HG03064 (cell line): ENCODE measurements around the gene DLG5.
A peak's percentile ranks its signal among the peaks of the same experiment; 100 is the strongest.

Experiments used
- ATAC-seq: cut with Tn5 transposase; IDR thresholded peaks from one replicate; pipeline ENCODE4 v1.9.1; 2021; ENCODE audit warnings: low read depth; ENCODE audit not compliant: unreplicated experiment

DLG5 gene

GRCh38 chr10:77955136-77955535, 28.6 kb upstream of the DLG5 start:
- no peak for ATAC-seq

- no peak for ATAC-seq
Measured at GRCh38 chr10:77949167-77949566, 22.6 kb upstream of the DLG5 start.

DNA sequence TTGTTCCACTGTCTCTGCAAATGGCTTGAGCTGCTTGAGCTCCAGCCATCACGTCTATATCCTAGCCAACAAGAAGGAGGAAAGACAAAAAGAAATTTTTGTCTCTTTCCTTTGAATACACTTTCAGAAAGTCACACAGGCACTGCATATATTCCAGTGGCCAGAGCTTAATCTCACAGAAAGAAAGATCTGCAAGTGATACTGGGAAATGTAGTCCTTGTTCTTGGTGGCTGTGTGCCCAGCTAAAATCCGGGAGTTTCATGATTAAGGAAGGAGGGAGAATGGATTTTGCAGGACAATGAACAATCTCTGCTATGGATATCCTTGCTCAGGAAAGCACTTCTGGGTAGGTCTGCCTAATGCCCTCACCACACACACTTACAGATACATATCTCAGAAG, 19.5 kb upstream of the DLG5 start:
- no peak for ATAC-seq

DNA sequence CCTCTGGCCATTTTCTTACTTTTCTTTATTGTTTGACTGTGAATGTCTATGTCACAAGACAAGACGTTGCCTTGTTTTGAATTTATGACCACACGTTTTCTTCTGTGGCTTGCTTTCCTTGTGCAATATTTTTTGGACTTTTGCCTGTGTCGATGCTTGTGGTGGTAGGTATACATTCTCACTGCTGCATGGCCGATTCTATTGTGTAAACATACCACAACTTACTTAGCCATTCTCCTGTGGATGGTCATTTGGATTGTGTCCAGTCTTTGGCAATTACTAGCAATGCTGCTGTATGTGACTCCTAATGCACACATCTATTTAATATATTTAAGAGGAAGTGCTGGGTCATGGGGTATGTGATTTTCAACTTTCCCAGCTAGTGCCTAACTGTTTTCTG, 18.0 kb upstream of the DLG5 start:
- ATAC-seq = no peak

- no peak for ATAC-seq
Measured at GRCh38 chr10:77943121-77943901, 16.8 kb upstream of the DLG5 start.

DNA sequence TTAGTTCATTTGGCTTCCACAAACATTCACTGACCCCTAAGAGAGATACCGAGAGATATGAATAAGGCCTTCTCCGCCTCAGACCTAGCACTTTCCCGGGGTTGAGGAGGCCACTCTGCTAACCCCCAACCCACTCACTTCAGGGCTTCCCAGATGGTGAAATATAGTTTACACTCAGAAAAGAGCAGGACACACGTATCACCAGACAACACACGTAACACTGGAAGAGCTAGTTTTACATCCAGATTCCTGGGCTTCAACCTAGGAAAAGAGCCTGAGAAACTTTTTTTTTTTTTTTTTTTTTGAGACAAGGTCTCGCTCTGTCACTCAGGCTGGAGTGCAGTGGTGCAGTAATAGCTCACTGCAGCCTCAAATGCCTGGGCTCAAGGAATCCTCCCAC, 15.2 kb upstream of the DLG5 start:
- ATAC-seq = no peak

DNA sequence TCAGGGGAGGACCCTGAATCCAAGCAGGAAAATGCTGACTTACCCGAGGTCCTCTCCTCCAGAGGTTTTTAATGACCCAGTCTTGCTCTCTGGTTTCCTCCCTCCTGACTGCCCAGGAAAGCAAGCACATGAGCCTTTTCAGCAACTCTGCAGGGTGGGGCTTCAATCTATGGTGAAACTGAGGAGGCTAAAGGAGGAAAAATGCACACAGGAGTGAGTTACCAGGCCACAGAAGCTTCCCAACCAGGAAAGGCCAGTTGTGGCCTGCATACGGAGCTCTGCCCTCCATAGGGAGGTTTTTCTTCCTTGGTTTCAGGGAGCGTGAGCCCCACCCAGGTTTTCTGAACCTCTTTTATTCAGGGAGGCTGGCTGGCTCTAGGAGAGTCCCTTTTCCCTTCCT, 14.1 kb upstream of the DLG5 start:
- no peak for ATAC-seq

DNA sequence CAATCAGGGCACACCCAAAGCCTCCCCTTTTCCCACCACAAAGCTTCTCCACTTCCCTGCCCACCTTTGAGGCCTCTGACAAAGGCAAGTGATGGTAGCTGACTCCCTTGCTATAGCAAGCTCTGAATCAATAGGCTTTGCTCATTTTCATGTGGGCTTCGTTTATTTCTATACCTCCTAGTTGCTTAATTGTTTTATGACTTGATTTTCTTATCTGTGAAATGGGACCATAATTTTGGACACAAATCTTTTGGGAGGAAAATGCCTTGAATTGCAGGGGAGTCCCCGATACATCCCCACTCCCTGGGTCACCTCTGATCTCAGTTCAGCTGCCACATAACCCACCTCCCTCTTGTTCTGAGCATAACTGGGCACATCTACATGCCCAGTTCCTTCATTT, 13.7 kb upstream of the DLG5 start:
- no peak for ATAC-seq

DNA sequence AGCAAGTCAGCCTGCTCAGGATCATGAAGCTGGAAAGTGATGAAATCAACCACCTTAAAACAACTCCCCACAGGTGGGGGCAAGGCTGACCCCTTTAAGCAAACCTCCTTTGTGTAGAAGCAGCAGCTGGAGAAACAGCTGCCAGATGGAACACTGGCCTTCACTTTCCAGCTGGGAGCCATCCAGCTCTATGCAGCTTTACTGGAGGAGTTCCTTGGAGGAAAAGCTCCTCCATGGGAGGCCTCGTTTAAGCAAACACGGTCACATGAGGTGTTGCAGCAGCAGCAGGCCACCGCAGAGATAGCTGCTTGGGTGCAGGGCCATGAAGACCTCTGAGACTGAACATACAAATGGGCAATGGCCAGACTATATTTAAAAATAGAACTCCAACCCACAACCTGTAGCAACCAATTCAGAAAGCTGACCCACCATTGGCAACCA, 13.0 kb upstream of the DLG5 start:
- no peak for ATAC-seq

GRCh38 chr10:77936697-77937567, 10.4 kb upstream of the DLG5 start:
- no peak for ATAC-seq

DNA sequence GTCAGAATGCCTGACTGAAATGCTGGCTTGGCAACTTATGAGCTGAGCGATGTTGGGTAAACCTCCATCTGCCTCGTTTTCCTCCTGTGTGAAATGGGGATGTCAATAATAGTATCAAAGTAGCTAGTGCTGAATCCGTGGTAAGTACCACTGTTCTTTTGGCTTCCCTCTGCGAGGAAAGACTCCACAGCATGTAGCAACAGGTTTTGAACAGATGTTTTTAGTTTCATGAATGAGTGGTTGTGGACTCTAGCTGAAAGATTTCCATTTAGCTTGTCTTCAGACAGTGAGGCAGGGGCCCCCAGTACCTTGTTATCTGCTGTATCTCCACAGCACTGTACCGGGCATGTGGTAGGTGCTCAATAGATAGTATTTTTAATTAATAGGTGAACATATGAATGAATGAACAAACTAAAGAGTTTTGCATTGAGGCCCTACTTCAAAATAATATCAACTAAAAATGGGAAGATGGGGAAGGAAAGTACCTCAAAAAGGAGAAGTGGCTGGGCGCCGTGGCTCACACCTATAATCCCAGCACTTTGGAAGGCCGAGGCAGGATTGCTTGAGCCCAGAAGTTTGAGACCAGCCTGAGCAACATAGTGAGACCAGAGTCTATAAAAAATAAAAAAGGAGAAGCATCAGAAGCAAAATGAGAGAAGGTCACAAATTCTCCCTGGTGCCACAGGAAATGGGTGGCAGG, 5.6 kb upstream of the DLG5 start:
- ATAC-seq = no peak

- ATAC-seq = no peak
Measured at GRCh38 chr10:77927402-77928246, 1.1 kb upstream of the DLG5 start.

- ATAC-seq = peak; percentile 55
Measured at GRCh38 chr10:77925795-77926565, 575 bp downstream of the DLG5 start.

- ATAC-seq = no peak
Measured at GRCh38 chr10:77925410-77925794, 1.2 kb downstream of the DLG5 start.

DNA sequence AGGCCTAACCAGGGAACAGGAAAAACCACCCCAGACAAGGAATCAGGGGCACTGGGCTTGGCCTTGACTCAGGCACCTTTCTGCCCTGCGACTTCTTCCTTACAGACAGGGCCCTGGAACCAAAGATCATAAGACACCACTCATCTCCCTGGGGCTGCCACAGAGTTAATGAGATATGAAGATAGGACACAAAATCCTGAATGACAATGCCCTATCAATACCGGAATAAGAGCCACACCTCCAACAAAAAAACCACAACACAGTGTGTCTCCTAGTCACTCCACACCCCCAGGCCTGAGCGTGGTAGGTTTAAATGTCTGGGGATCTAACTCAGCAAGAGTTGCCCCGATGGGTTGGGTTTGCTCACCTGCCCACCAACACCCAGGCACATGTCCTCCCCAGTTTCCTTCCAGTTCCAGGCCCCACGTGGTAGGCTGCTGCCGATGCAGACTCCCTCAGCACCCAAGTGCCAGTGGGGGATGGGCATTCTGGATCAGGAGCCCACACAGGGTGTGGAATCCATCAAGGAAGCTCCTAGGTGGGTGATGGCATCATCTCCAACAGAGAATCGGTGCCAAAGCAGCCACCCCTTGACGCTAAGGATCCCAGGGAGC, 3.9 kb downstream of the DLG5 start:
- no peak for ATAC-seq

DNA sequence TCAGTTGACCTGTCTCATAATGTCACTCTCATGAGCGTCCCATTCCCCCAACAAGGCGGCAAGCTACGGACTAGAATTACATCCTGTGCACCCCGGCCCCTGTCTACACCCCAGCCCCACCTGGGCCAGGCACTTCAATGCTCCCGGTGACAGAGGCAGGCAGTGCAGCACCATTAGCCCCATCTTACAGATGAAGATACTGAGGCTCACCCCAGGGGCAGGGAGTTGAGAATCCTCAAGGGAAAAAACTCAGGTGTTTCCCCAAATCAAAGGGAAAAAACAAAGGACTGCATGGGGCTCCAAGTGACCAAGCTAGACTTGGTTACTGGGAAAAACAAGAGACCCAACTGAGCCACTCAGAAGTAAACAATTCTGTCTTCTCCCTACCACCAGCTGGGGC, 4.5 kb downstream of the DLG5 start:
- no peak for ATAC-seq

DNA sequence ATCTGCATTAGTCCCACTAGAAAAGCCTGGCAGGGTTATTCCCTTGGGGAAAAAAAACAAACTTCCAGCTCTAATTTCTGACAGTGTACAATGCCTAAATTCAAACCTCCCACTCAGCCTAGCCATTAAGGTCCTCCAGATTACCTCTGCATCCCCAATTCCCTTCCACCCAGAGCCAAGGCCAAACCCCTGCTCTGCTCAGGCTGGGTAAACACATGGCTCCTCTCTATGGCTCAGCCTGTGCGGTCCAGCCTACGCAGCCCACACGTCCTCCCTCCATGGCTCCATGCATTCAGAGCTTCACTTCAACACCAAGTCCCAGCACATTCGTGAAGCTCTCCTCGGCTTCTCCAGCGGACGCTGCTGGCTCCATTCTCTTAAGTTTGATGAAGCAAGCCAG, 5.2 kb downstream of the DLG5 start:
- no peak for ATAC-seq

DNA sequence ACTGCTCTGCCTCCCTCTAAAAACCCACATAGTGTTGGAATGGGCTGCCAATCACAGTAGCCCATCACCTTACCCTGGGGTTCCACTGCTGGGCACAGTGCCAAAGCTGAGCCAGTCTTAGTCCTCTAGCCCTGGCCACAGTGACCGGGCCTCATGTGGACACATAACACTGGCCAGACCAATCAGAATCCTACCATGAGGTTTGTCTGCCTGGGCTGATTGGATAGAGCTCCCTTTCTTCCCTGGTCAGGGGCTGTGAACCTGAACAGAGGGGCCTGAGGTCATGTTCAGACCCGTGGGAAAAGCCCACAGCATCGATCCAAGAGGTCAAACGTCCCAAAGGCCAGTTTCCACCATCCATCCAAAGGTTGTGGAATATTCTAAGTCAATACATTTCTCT, 6.1 kb downstream of the DLG5 start:
- no peak for ATAC-seq

DNA sequence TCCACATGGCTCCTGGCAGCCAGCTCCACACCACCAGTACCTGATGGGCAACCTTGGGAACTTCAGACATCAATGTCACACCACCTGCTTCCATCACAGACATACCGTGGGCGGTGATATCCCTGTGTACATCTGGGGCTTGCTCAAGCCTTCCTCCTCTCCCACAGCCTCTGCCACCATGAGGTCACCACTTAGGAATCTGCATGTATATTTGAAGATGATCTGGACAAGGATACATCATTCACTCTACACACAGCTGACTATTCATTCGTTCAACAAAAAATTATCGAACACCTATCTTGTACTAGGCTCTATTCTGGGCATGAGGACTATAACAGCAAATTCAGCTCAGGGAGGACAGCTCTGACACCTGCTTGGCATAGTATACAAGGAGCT, 6.8 kb downstream of the DLG5 start:
- no peak for ATAC-seq
